Measurements from ENCODE around the gene B4GALT1. TPM values are rescaled to one million over a fixed set of nuclear protein-coding genes. Genes with fewer than 3 reads are reported as not detected.

Gene B4GALT1
- total RNA-seq, 3 donors from 2014 or later = 60.8 to 81.8 (median 66.2) TPM

DNA sequence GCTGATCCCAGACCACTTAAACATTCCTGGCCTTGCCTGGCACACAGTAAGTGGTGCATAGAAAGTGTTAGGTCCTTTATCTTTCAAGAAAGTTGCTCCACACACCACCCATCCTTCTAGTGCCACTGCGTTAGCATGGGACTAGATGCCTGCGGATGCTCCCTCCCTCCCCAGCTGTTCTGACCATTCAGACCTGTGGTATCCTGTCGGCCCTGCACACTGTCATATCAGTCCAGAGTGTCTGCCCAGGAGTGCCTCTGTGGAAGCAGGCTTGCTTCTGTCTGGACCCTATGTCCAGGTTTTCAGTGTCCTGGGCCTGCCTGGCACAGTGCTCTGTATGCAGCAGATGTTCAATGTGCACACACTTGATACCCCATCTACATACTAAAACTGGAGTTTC is 52.4 kb downstream of the B4GALT1 start:
- H3K36me3 ChIP-seq = no peaks in the 10 kb centered on the region
- intact Hi-C loops (cut with DNase I; ENCODE audit: low total_unique reads) = no loop called here
- TF ChIP-seq, protein P1, sequence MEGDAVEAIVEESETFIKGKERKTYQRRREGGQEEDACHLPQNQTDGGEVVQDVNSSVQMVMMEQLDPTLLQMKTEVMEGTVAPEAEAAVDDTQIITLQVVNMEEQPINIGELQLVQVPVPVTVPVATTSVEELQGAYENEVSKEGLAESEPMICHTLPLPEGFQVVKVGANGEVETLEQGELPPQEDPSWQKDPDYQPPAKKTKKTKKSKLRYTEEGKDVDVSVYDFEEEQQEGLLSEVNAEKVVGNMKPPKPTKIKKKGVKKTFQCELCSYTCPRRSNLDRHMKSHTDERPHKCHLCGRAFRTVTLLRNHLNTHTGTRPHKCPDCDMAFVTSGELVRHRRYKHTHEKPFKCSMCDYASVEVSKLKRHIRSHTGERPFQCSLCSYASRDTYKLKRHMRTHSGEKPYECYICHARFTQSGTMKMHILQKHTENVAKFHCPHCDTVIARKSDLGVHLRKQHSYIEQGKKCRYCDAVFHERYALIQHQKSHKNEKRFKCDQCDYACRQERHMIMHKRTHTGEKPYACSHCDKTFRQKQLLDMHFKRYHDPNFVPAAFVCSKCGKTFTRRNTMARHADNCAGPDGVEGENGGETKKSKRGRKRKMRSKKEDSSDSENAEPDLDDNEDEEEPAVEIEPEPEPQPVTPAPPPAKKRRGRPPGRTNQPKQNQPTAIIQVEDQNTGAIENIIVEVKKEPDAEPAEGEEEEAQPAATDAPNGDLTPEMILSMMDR (IDR thresholded peaks at IDR 0.05) = no peak
- TF ChIP-seq POLR2AphosphoS5 (IDR thresholded peaks at IDR 0.05) = no peak
- TF ChIP-seq POLR2A (IDR thresholded peaks at IDR 0.05) = no peak

DNA sequence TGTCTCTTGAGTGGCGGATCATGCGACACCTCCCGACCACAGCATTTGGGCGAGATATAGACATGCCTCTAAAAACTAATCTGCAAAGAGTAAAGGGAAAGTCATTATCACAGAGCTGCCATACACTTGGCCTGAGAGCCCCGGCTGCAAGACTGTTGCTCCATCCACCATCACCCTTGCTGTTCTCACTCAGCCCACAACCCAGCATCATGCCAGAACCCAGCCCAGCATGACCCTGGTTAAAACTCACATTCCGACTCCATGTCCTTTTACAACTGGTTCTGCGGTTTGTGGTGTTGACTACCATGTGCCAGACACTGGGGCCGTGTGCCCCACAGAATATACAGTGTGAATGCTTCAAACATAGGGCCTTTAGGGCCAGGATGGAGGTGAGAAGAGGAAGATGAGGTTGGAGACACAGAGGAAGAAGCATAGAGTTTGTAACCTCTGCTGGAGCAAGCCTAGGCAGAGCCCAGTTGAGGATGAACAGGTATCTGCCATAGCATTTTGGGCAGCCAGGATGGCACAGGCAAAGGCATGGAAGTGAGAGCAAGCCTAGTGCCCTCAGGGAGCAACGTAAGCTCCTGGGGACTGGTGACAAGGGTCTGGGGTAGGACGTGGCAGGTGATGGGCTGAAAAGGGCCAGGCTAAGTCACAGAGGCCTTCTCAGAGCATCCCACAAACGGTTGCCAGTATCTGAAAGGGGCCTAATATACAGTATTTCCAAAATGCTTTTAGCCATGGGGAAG is 53.2 kb downstream of the B4GALT1 start:
- DNase-seq (ENCODE audit: low spot score in 2 of 2) = no peak
- H3K27me3 ChIP-seq = no peaks in the 10 kb centered on the region
- TF ChIP-seq, protein P1 (IDR thresholded peaks at IDR 0.05) = no peak
- TF ChIP-seq POLR2AphosphoS5 (IDR thresholded peaks at IDR 0.05) = no peak
- TF ChIP-seq POLR2A (IDR thresholded peaks at IDR 0.05) = no peak
- no peaks in the 10 kb centered on the region for H3K9me3 ChIP-seq
- no peak overlapping the region for H3K4me3 ChIP-seq
- no peaks in the 10 kb centered on the region for H3K4me1 ChIP-seq
- intact Hi-C loops (cut with DNase I; ENCODE audit: low total_unique reads) = no loop called here
- H3K27ac ChIP-seq = no peak overlapping the region
- H3K36me3 ChIP-seq = no peaks in the 10 kb centered on the region

More for the DNA sequence above, 52.4 kb downstream of the B4GALT1 start:
- DNase-seq (ENCODE audit: low spot score in 2 of 2) = no peak
- Histone ChIP-seq H3K4me3 (no peak overlapping the region), H3K27me3 (no peaks in the 10 kb centered on the region), H3K4me1 (no peaks in the 10 kb centered on the region), H3K9me3 (no peaks in the 10 kb centered on the region), H3K27ac (no peak overlapping the region)

DNA sequence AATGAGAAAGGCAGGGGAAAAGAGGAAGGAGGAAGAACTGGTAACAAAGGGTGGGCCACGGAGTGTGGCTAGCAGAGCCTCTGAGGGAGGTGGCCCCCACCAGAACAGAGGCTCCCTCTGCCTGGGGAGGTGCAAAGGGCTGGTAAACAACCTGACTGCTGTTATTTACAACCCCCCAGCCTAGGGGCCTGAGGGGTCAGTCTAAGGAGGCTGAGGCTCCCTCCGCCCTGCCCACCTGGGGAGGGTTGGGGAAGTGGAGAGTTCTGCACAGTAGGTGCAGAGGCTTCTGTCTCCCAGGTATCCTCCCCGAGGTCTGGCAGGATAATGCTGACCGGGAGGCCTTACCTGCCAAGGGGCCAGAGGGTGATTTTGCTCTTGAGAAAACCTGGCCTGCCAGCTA is 55.0 kb downstream of the B4GALT1 start:
- H3K36me3 ChIP-seq = no peaks in the 10 kb centered on the region
- H3K4me1 ChIP-seq = peaks cover 0 to 10% of the 10 kb centered on the region in 2 donors
- TF ChIP-seq POLR2A (IDR thresholded peaks at IDR 0.05) = no peak
- TF ChIP-seq, protein P1 (IDR thresholded peaks at IDR 0.05) = no peak
- TF ChIP-seq POLR2AphosphoS5 (IDR thresholded peaks at IDR 0.05) = no peak
- no peak overlapping the region for H3K4me3 ChIP-seq
- no peaks in the 10 kb centered on the region for H3K9me3 ChIP-seq
- DNase-seq (ENCODE audit: low spot score in 2 of 2) = peak in 1 of 2 donors; percentile 13
- H3K27me3 ChIP-seq = no peaks in the 10 kb centered on the region
- no peak overlapping the region for H3K27ac ChIP-seq
- intact Hi-C loops (cut with DNase I; ENCODE audit: low total_unique reads) = no loop called here

DNA sequence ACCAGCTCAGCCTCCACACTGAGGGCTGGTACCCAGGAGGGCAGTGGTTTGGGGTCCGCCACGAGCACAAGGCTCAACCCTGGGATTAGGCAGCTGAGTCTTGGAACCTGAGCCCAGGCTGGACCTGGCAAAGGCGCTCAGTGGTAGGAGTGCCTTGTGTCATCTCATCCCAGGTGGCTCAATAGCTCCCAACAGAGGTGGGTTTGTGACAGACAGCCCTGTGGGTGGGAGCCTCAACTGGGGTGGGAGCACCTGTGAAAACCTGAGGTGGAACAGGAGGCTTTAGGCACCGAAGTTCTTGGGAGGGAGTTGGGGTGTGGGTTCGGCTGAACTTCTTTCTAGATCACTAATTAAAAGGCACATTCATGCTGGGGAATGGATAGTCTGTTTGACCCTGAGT is 55.5 kb downstream of the B4GALT1 start:
- intact Hi-C loops (cut with DNase I; ENCODE audit: low total_unique reads) = no loop called here
- Histone ChIP-seq H3K4me1 (peaks cover 0 to 15% of the 10 kb centered on the region in 2 donors), H3K36me3 (no peaks in the 10 kb centered on the region), H3K4me3 (no peak overlapping the region), H3K27me3 (no peaks in the 10 kb centered on the region), H3K9me3 (no peaks in the 10 kb centered on the region), H3K27ac (no peak overlapping the region)
- no peak for TF ChIP-seq POLR2AphosphoS5 (IDR thresholded peaks at IDR 0.05)
- TF ChIP-seq, protein P1 (IDR thresholded peaks at IDR 0.05) = no peak
- no peak for TF ChIP-seq POLR2A (IDR thresholded peaks at IDR 0.05)
- peak in 1 of 2 donors; percentile 13 for DNase-seq (ENCODE audit: low spot score in 2 of 2)

DNA sequence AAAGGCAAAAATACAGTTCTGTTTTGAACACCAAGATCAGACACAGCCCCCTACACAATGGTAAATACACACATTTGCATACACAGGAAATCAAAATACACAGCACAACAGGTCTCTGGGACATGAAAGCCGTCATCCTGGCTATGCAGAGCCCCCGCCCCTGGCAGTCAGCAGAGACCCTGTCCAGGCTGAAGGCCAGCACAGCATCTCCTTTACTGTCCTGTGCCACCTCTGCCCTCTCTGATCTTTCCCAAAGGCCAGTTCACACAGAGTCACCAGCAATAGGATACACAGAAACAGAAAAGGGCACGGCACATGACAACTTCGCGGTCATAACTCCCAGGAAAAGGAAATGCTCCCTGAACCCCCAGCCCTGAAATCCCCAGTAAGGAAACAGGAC is 56.5 kb downstream of the B4GALT1 start:
- TF ChIP-seq POLR2AphosphoS5 (IDR thresholded peaks at IDR 0.05) = no peak
- TF ChIP-seq POLR2A (IDR thresholded peaks at IDR 0.05) = no peak
- TF ChIP-seq, protein P1 (IDR thresholded peaks at IDR 0.05) = no peak
- H3K9me3 ChIP-seq = no peaks in the 10 kb centered on the region
- H3K27me3 ChIP-seq = no peaks in the 10 kb centered on the region
- no peaks in the 10 kb centered on the region for H3K36me3 ChIP-seq
- intact Hi-C loops (cut with DNase I; ENCODE audit: low total_unique reads) = no loop called here
- H3K4me1 ChIP-seq = peaks cover 0 to 17% of the 10 kb centered on the region in 2 donors
- no peak overlapping the region for H3K4me3 ChIP-seq
- H3K27ac ChIP-seq = no peak overlapping the region
- peak in 1 of 2 donors; percentile 7 for DNase-seq (ENCODE audit: low spot score in 2 of 2)

Data from breast epithelium (tissue), 4 donors.